HG03196 (cell line): ENCODE results near the gene PMVK.
A peak's percentile ranks its signal among the peaks of the same experiment; 100 is the strongest.
"Not testable (repeated sequence)": the region's sequence is repeated elsewhere in the genome, so short reads cannot be mapped to it uniquely, and the experiment has no call there.

Experiments
- ATAC-seq: cut with Tn5 transposase; IDR thresholded peaks from one replicate; pipeline ENCODE4 v1.9.1; 2021; ENCODE audit not compliant: unreplicated experiment

The PMVK gene

DNA sequence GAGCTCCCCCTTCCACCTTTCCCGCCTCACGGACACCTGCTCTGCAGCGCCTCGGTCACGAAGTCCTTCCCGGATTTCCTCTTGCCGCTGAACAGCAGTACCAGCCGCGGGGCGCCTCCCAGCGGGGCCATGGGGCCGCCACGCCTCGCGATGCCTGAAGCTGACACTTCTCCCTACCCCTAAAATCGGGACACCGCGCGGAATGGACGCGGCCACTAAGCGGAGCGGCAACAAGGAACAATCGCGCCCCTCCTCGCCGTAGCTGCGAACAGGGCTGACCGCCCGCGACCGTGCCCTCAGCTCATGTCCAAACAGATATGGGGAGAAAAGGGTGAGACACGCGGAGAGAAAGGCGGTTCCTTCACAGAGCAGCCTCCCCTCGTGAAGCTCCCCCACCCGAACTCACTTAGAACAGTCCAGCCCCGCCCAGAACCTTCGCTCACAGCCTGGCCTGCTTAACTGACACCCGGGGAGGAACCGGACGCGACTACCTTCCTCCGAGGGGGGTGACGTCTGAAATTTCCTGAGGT is at the start of gene PMVK:
PMVK (minus strand) TSS at position 165 of the 530 bp plus-strand sequence; CDS start at position 131, 34 bp downstream.
- peak; percentile 74 for ATAC-seq

DNA sequence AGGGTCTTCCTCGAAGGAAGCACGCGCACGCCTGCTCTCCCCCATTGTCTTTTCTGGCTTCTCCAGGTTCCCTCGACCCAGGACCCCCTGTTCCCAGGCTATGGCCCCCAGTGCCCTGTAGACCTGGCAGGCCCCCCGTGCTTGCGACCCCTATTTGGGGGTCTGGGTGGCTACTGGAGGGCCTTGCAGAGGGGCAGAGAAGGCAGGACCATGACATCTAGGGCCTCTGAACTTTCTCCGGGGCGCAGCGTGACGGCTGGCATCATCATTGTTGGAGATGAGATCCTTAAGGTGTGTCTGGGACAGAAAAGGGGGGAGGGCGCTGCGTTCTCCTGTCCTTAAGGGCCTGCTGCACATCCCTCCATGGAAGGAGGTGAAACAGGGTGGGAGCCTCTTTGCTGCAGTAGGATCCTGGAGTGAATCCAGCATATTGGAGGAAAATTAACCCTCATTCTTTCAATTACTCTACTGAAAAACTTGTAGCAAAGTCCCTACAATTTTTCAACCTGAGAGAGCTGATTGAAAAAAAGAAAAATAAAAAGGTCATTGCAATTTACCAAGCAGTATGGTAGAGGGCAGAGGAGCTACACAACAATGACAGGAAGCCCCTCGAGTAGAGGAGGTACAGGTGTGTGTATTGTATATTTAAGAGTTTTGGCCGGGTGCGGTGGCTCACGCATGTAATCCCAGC is 47.4 kb upstream of the PMVK start:
- no peak for ATAC-seq

DNA sequence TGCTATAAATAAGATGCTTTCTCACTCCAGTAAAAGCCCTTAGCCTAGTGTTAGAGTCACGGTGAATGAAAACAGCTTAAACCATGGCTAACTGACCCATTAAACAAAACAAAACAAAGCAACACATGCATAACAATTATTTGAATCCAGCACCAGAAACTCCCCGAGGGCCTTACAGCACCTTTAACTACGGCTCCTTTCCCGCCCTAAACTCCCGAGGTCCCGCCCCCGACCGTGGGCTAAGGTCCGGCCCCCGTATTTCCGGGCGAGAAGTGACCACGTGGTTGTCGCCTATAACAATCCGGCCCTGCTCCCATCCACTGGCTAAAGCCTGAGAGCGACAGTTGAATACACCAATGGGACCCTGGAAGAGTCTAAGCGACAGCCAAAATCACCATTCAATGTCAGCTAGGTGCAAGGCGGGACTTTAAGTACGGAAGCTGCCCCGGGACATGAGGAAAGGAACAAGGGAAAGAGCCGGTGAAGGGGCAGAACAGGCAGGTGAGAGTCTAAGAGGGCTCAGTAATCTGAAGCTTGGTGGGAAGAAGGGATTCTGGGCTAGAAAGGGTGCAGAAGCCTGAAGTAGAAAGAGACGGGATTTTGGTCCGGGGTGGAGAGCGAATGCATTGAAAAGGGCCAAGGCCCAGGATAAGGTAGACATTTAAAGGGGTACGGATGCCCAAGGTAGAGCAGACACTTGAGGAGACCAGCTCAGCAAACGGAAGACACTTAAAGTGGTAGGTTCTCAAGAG is 46.6 kb upstream of the PMVK start, which contains the start of gene FLAD1:
FLAD1 (plus strand) TSS at position 448 of the 752 bp plus-strand sequence. CDS start 351 bp downstream, outside the sequence.
- peak; percentile 94 for ATAC-seq

DNA sequence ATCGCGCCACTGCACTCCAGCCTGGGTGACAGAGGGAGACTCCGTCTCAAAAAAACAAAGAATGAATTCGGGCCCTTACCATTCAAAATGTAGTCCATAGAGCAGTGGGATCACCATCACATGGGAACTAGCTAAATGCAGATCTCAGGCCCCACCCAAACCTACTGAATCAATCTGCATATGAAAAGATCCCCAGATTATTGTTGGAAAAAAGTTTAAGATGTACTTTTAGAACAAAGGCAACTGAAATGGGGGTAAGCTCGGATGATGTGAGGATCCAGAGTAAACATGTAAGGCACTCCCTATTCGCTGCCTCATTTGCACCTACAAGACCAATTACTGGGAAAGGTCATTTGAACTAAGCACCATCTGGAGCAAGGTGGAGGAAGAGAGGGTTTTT is 45.8 kb upstream of the PMVK start:
- no peak for ATAC-seq

DNA sequence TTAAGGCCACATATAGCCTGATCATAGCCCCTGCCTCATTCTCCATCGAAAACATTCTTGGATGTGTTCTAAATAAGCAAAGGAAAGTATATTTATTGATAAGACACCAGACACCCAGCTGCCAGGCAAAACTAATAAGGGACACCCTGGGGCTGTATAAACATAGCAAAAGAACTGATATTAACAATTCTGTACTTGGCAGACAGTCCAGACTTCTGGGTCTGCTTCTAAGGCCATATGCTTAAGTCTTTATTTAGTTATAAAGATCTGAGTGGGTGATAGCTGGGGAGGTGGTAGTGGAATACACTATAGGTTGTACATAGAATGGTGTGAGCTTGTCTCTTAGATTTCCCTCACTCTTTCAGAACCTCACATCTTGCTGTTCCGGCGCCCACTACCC is 41.8 kb upstream of the PMVK start:
- no peak for ATAC-seq

DNA sequence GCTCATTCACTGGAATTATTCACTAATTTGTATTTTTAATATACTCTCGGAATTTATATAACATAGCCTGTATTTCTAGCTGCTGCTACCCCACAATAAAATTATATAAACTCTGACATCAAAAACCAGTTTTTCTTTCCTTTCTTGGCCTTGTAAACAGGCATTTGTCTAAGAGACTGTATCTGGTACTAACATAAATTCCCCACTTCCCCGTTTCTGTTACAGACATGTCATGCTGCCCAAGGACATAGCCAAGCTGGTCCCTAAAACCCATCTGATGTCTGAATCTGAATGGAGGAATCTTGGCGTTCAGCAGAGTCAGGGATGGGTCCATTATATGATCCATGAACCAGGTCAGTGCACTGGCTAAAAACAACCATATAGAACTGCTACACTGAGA is 41.2 kb upstream of the PMVK start:
- not testable (repeated sequence) for ATAC-seq

DNA sequence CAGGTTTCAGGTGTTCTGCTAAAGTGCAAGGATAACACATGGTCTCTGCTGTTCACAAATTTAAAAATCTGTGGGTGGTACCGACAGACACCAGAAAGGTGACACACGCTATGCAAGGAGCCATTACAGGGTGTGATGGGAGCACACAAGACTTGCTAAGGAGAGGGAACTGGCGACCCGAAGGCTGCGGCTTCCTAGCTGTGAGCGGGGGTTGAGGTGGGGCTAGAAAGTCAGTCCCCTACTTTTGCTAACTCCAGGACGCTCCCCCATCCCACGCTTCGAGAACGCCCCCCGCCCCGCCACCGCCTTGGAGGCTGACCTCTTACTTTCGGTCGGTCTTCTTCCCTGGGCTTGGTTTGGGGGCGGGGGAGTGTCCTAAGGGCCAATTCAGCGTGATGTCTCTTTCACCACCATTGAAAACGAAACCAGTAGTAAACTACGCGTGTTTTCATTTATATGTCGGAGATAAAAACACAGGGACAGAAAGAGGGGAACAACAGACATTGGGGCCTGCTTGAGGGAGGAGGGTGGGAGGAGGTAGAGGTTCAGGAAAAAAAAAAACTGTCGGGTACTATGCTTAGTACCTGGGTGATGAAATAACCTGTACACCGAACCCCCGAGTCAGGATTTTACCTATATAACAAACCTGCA is 39.0 kb upstream of the PMVK start:
- ATAC-seq: no peak

DNA sequence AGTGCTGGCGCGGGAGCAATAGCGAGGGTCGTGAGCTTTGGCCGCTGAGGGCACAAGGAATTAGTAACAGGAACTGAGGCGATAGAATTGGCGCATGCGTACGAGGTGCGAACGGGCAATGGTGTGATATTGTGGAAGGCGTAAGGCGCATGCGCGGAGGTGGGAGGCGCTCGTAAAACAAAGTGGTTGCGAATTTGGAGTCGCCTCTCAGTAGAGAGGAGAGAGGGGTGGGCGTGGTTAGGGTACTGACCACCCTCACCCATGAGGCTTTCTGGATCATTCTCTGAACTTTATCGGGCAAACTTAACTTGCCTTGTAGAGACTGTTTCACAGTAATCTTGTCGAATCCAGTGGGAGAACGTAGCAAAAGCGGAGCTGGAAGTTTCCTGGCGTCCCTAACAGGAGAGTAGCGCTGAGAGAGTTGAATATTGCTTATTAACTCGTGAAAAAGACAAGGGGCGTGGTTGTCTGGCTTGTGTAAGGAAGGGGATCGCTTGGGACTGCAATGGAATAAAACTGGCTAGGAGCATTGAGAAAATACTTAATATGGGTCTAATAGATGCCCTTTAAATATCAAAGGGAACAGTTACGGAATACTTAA is 38.4 kb upstream of the PMVK start:
- ATAC-seq: peak; percentile 46

DNA sequence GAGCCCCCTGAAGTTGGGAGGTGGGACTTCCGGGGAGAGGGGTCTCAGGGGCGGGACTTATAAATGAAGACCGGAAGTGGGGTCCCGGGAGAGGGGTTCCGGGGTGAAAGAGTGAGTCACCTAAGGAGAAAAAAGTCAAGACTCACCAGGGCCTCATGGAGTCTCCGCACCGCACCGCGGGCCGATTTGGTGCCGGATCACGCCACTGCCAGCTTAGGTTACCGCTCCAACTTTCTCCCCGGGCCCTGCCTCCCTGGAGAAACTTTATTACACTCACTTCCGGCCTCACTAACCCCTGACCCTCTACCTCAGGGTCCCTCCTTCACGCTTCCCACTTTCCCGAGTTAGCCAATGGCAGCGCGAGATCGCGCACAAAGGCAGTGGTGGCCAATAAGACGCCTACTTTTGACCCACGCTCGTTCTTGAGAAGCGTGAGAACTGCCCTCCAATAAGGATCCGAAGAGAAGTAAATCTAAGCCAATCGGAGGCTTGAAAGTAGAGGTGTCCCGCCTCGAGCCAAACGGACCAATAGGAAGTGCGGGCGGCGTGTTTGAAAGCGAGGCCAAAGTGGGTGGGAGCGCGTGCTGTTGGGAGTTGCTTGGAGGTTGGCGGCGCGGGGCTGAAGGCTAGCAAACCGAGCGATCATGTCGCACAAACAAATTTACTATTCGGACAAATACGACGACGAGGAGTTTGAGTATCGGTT is 37.7 kb upstream of the PMVK start, which contains the start of gene CKS1B:
CKS1B (plus strand) TSS at position 580 of the 706 bp plus-strand sequence; CDS start at position 645, 65 bp downstream.
- peak; percentile 70 for ATAC-seq

DNA sequence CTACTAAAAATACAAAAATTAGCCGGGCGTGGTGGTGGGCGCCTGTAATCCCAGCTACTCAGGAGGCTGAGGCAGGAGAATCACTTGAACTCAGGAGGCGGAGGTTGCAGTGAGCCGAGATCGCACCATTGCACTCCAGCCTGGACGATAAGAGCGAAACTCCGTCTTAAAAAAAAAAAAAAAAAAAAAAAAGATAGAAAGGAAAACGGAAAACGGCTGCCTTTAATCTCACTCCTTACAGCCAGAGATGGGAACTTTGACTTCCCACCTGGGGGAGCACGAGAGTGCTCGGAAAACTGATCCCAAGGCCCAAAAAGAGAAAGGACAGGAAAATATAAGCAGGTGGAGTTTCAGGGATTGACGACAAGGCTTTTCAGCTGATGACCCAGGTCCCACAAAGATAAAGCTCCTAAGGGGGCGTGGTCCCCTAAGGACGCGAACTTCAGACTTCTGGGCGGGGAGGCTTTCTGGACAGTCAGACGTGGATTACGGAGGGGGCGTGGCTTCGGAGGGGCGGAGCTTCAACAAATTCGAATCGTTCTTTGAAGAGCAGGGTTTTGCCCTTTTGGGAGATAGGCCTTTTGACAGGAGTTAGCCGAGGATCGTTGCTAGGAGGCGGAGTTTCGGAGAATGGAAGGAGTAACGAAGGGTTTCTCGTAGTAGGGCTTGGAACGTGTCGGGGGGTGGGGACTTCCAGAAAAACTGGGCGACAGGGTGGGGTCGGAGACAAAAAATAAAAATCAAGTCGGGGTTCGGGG is 37.0 kb upstream of the PMVK start:
- peak; percentile 19 for ATAC-seq

DNA sequence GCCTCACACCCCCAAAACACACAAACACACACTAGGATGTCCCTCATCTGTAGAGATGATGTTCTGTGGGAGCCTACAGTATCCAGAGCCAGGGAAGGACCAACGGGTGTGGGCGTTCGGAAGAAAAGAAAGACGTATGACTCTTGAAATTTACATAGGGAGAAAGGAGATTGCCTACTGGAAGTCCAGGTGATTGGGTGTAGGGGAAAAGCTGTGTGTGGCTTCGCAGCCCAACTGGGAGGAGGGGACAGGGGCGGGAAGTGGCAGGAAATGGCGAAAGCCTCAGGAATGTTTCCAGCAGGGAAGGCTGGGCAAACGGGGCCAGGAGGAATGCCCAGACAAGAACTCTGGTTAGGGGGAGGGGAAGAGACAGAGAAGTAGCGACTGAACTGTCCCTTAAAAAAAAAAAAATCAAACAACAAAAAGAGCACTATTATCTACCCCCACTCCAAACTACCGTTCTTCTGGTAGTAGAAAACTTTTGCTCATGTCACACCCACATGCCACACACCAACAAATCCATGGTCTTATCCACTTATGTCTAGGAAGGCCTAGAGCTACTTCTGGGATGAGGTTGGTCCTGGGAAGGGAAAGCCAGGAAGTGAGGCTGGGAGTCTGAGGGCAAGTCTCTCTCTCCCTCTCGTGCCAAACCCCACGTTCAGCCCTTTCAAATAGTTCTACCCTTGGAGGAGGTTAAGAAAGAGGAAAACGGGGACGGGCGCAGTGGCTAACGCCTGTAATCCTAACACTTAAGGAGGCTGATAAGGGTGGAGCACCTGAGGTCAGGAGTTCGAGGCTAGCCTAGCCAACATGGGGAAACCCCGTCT is 36.2 kb upstream of the PMVK start:
- no peak for ATAC-seq

DNA sequence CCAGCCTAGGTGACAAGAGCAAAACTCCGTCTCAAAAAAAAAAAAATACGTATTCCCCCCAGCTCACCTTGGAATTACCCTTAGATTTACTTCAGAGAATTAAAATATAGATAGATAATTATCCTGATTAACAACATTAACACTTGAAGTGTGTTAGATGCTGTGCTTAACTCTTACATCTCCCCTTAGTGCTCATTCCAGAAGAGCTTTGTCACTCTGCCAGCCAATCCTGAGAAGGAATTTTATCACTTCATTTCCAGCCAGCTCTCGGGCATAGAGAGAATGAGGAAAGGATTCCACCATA is 35.6 kb upstream of the PMVK start:
- ATAC-seq: no peak

DNA sequence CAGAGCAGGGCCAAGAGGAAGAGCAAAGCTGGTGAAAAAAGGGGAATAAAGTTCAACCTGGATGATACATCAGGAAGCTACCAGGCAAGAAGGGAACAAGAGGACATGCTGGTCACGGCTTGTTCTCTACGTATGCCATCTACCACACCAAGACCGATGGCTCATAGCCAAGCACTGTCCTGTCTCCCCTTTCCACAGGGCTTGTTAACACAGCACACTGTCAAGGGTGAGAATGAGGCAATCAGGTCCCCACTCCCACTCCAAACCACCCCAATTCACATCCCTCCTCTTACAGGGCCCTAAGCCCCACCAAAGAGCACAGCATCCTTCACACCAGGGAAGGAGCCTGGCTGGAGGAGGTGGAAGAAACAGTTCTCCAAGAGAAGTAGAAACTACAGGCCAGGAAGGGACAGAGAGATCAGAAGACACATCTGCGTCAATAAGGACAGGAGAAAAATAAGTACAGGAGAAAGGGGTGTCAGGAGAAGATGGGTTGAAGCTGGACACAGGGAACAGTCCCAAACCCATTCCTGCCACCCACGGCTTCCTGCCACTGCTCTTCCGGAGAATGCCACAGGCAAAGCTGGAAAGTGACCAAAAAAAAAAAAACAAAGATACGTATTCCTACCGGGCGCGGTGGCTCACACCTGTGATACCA is 35.0 kb upstream of the PMVK start:
- no peak for ATAC-seq

DNA sequence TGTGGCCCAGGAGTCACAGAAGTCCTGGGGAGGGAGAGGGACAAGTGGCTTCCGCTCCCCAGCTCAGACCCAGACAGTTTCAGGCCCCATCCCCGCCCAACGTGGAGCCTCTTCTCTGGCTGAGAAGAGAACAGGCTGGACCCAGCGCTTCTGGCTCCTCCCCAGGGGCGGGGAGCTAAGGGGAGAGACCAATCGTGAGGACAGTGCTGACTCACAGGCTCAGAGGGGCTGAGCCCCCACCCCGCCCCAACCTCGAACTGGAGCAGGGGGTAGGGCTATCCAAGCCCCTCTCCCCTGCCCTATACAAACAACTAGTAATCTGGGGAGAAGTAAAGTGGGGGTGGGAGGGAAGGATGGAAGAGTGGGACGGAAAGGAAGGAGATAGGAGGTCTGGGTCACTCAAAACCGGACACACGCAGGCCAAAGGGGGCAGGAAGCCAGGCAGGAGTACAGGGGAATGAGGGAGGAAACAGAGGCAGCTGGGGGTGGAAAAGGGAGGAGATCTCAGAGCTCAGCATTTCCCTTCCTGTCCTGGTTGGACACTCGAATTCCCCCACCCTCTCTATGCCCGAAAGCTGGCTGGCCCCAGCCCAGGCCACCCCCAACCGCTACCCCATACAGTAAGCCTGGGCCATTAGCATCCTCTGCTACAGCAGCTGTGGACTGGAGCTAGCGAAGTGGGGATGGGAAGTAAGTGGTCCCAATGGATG is 34.3 kb upstream of the PMVK start, which contains the start of gene SHC1:
SHC1 (minus strand) TSS at position 117 of the 710 bp plus-strand sequence. CDS start 221 bp downstream, outside the sequence.
- ATAC-seq: no peak

DNA sequence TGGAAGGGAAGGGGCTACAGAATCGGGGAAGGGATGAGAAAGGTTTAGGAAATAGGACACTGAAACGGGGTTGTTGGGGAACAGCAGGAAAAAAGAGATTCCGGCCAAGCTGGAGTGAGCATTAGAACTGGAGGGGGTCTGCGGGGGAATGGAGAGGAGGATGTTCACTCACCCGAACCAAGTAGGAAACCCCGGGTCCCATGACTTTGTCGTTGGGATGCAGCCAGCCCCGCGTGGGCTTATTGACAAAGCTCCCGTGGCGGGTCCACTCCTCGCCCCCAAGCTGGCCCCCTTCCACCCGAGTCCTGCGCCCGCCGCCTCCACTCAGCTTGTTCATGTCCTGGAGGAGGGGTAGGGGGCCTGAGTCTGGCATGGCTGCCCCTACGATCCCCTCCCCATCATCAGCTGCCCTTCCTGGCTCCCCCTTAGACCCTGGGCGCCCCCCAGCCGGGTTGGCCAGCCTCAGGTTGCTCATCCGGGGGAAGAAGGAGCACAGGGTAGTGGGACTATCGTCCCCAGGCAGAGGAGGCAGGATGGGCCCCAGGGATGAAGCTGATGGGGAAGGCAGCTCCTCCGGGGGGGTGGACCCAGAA is 33.4 kb upstream of the PMVK start:
- ATAC-seq: no peak

DNA sequence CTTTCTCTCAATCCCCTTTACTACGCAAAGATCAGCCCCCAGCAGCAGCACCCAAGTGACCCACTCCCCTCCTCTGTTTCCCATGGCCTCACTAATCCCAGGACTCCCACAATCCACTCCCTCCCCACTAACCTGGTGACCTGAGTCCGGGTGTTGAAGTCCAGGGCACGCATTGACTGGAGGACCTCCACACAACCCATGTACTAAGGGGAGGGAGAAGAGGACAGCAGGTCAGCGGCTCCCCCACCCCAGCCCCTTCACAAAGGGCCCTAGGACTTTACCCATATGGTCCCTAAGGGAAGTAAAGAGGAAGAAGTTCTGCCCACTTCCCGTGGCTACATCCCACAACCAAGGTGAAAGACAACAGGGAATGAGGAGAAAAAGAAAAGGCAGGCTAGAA is 32.7 kb upstream of the PMVK start:
- no peak for ATAC-seq

DNA sequence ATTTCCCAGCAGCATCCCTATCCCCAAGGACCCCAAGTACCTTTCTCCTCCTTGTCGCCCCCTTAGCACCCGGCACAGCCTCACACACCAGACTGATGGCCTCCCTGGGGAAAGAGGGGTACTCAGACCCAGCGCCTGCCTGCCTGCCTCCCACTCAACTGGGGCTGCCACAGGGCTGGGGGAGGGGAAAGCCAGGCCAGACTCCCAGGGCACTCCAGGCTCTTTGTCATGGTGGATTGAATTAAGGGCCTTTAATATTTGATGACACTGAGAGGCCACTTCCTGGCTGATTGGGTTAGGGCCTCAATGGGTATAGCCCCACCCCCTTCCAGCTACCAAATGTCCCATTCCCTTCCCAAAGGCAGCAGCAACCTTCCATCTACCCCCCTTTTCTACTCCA is 32.2 kb upstream of the PMVK start:
- no peak for ATAC-seq
